Naive B cell (primary cell): ENCODE results near the gene RTEL1. TPM values are rescaled to one million over a fixed set of nuclear protein-coding genes. Genes with fewer than 3 reads are reported as not detected.
"Not testable (repeated sequence)": the region's sequence is repeated elsewhere in the genome, so short reads cannot be mapped to it uniquely, and the experiment has no call there.

Experiments
- ATAC-seq, 2 donors: fragments of 150-1000 bp; cut with Tn5 transposase; 2 replicates each; pipeline ENCODE4 v1.10.0; 2021; ENCODE audit warnings: low read depth in 2 of 2, mild to moderate bottlenecking in 2 of 2, moderate library complexity in 2 of 2
- DNase-seq: peaks from one replicate; pipeline ENCODE4 v3.0.0; 2022
- H3K27ac Mint-ChIP-seq, 6 donors: one replicate each; pipeline ENCODE4 v1.8.0; 2020 to 2022; ENCODE audit warnings: mild to moderate bottlenecking in 6 of 6, mixed read lengths in 6 of 6, moderate library complexity in 5 of 6, inconsistent platforms in 2 of 6
- H3K27me3 Mint-ChIP-seq, 3 donors: one replicate each; pipeline ENCODE4 v1.8.0; 2021 to 2022; ENCODE audit warnings: mixed read lengths in 3 of 3, mild to moderate bottlenecking in 1 of 3
- H3K36me3 Mint-ChIP-seq, 2 donors: one replicate each; pipeline ENCODE4 v1.8.0; 2020 to 2022; ENCODE audit warnings: mixed read lengths in 2 of 2, inconsistent platforms in 1 of 2, mild to moderate bottlenecking in 1 of 2
- H3K4me1 Mint-ChIP-seq, 3 donors: one replicate each; pipeline ENCODE4 v1.8.0; 2020 to 2022; ENCODE audit warnings: mixed read lengths in 3 of 3, inconsistent platforms in 1 of 3, mild to moderate bottlenecking in 1 of 3, moderate library complexity in 1 of 3
- H3K4me3 Mint-ChIP-seq, 8 donors: one replicate each; pipeline ENCODE4 v1.8.0; 2020 to 2022; ENCODE audit warnings: mild to moderate bottlenecking in 8 of 8, mixed read lengths in 8 of 8, moderate library complexity in 8 of 8, inconsistent platforms in 2 of 8
- H3K9me3 Mint-ChIP-seq, 7 donors: one replicate each; pipeline ENCODE4 v1.8.0; 2020 to 2022; ENCODE audit warnings: mixed read lengths in 7 of 7, mild to moderate bottlenecking in 5 of 7, inconsistent platforms in 2 of 7, moderate library complexity in 1 of 7
- polyA plus RNA-seq, 6 donors: library from polyadenylated mRNA; unstranded; fragments of 300-500 nt; fragmentation: Illumina TruSeq; gene quantifications; one replicate each; pipeline ENCODE4 v1.2.3, GENCODE V29; 2021; ENCODE audit warnings: low read depth in 6 of 6

The RTEL1 gene
- polyA plus RNA-seq, 6 donors from 2014 or later, result 1.5 to 6.5 (median 3.0) TPM; not detected in 1

- H3K4me1 Mint-ChIP-seq, result peaks cover 2 to 15% (median 14%) of the 10 kb centered on the region in 3 donors
- no peaks in the 10 kb centered on the region for H3K36me3 Mint-ChIP-seq
- no peak for DNase-seq
- peak overlapping the region in 1 of 6 donors; percentile 61 for H3K27ac Mint-ChIP-seq
- H3K9me3 Mint-ChIP-seq, result no peaks in the 10 kb centered on the region
- H3K27me3 Mint-ChIP-seq, result no peaks in the 10 kb centered on the region
- H3K4me3 Mint-ChIP-seq, result peak overlapping the region in 1 of 8 donors; percentile 36
- ATAC-seq, result no peak
Observed at GRCh38 chr20:63645218-63645617, 12.9 kb upstream of the RTEL1 start.

GRCh38 chr20:63648190-63648589 is 9.9 kb upstream of the RTEL1 start:
- H3K9me3 Mint-ChIP-seq, result no peaks in the 10 kb centered on the region
- DNase-seq (no peak), ATAC-seq (no peak)
- no peaks in the 10 kb centered on the region for H3K36me3 Mint-ChIP-seq
- H3K27me3 Mint-ChIP-seq, result no peaks in the 10 kb centered on the region
- H3K4me3 Mint-ChIP-seq, result peak overlapping the region in 1 of 8 donors; percentile 11
- no peak overlapping the region for H3K27ac Mint-ChIP-seq
- H3K4me1 Mint-ChIP-seq, result peaks cover under 1 to 23% (median 13%) of the 10 kb centered on the region in 3 donors

GRCh38 chr20:63648895-63649589 is 9.1 kb upstream of the RTEL1 start:
- Mint-ChIP-seq H3K36me3 (no peaks in the 10 kb centered on the region), H3K27me3 (no peaks in the 10 kb centered on the region), H3K9me3 (no peaks in the 10 kb centered on the region), H3K4me3 (peak overlapping the region in 1 of 8 donors; percentile 35), H3K4me1 (peaks cover 5 to 19% (median 15%) of the 10 kb centered on the region in 3 donors), H3K27ac (no peak overlapping the region)
- DNase-seq (no peak), ATAC-seq (no peak)

DNA sequence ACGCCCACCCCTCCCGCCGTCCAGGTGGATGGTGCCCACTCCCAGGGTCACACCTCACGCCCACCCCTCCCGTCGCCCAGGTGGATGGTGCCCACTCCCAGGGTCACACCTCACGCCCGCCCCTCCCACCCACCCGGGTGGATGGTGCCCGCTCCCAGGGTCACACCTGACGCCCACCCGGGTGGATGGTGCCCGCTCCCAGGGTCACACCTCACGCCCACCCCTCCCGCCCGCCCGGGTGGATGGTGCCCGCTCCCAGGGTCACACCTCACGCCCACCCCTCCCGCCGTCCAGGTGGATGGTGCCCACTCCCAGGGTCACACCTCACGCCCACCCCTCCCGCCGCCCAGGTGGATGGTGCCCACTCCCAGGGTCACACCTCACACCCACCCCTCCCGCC is 7.6 kb upstream of the RTEL1 start:
- not testable (repeated sequence) for H3K27ac Mint-ChIP-seq, ATAC-seq, H3K9me3 Mint-ChIP-seq, H3K4me3 Mint-ChIP-seq, DNase-seq, H3K36me3 Mint-ChIP-seq, H3K27me3 Mint-ChIP-seq
- H3K4me1 Mint-ChIP-seq, result peaks cover 10 to 26% (median 11%) of the 10 kb centered on the region in 3 donors

GRCh38 chr20:63651942-63652191 is 6.2 kb upstream of the RTEL1 start:
- ATAC-seq (peak; percentile 37 to 40), DNase-seq (no peak)
- Mint-ChIP-seq H3K4me1 (peaks cover 10 to 26% (median 11%) of the 10 kb centered on the region in 3 donors), H3K9me3 (no peaks in the 10 kb centered on the region), H3K36me3 (no peaks in the 10 kb centered on the region), H3K4me3 (peak overlapping the region; percentile 84 to 90 (median 88)), H3K27ac (peak overlapping the region in 1 of 6 donors; percentile 68), H3K27me3 (no peaks in the 10 kb centered on the region)

DNA sequence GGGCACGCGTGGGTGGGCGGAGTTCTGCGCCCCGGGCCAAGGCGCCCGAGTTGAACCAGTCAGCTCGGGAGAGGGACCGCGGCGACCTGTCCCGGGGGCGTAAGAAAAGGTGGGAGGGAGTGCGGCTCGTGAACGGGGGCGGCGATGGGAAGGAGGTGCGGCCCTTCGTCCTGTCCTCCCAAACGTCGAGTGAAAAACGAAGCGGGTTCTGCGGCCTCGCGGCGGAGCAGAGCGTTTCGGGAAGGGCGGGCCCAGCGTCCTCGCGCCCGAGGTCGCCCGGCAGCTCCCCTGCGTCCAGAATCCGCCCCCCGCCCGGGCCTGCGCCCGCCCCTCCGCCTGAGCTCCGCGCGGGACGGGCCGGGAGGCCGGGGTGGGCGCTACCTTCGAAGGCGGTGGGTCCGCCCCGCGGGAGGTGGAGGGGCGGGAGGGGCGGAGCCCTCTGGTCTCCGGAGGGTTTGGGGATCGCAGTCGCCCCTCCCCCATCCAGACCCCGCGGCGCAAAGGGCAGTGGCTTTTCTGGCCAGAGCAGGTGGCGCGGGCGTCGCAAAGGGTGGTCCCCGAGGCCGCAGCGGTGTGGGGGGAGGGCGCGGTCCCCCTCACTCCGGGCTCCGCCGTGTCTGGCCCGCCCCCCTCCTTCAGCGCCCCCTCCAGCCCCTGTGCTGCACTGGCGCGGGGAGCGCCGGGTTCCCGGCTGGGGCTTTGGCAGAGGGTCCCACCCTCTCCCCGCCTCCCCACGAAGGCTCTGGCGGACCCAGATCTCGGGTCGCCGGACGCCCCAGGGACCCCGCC is 5.7 kb upstream of the RTEL1 start:
- Mint-ChIP-seq H3K36me3 (no peaks in the 10 kb centered on the region), H3K27ac (no peak overlapping the region)
- DNase-seq, result no peak

GRCh38 chr20:63653041-63653973 is 4.8 kb upstream of the RTEL1 start, which contains the start of gene STMN3:
STMN3 (minus strand) TSS chr20:63653424; CDS start chr20:63653345, 79 bp downstream.
- H3K27me3 Mint-ChIP-seq, result no peaks in the 10 kb centered on the region
- H3K4me3 Mint-ChIP-seq, result peak within 1 kb of the TSS; percentile 64 to 90 (median 76)
- no peaks in the 10 kb centered on the region for H3K9me3 Mint-ChIP-seq
- H3K4me1 Mint-ChIP-seq, result peaks cover 11 to 32% (median 16%) of the 10 kb centered on the region in 3 donors
- H3K36me3 Mint-ChIP-seq, result no peaks in the 10 kb centered on the region
- no peak within 1 kb of the TSS for H3K27ac Mint-ChIP-seq
- DNase-seq (peak; percentile 67), ATAC-seq (peak; percentile 46 to 49)

More for the DNA sequence above, 5.7 kb upstream of the RTEL1 start:
- peak; percentile 49 to 54 for ATAC-seq
- Mint-ChIP-seq H3K4me3 (peak overlapping the region in 7 of 8 donors; percentile 61 to 90 (median 87)), H3K9me3 (no peaks in the 10 kb centered on the region), H3K27me3 (no peaks in the 10 kb centered on the region), H3K4me1 (peaks cover 10 to 26% (median 11%) of the 10 kb centered on the region in 3 donors)

GRCh38 chr20:63653974-63654668 is 4.0 kb upstream of the RTEL1 start:
- no peaks in the 10 kb centered on the region for H3K9me3 Mint-ChIP-seq
- ATAC-seq (no peak), DNase-seq (no peak)
- peak overlapping the region; percentile 64 to 82 (median 70) for H3K4me3 Mint-ChIP-seq
- no peak overlapping the region for H3K27ac Mint-ChIP-seq
- H3K27me3 Mint-ChIP-seq, result no peaks in the 10 kb centered on the region
- H3K4me1 Mint-ChIP-seq, result peaks cover 18 to 40% (median 25%) of the 10 kb centered on the region in 3 donors
- H3K36me3 Mint-ChIP-seq, result no peaks in the 10 kb centered on the region

DNA sequence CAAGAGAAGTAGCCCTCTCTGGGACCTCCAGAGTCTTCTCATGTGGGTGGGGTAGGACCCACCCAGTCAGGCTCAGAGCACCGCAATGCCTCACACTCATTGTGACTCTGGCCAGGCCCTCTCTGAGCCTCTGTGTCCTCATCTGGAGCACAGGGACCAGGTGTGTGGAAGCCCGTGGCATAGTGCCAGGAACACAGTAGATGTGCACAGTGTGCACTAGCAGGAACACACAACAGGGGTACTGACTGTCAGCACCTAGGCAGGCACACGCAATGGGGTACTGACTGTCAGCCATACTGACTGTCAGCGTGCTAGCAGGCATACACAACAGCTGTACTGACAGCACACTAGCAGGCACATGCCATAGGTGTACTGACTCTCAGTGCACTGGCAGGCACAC is 2.9 kb upstream of the RTEL1 start:
- Mint-ChIP-seq H3K36me3 (no peaks in the 10 kb centered on the region), H3K27ac (no peak overlapping the region), H3K9me3 (no peaks in the 10 kb centered on the region), H3K27me3 (no peaks in the 10 kb centered on the region), H3K4me1 (peaks cover 18 to 49% (median 36%) of the 10 kb centered on the region in 3 donors), H3K4me3 (peak overlapping the region in 3 of 8 donors; percentile 6 to 68 (median 8))
- ATAC-seq (no peak), DNase-seq (no peak)

DNA sequence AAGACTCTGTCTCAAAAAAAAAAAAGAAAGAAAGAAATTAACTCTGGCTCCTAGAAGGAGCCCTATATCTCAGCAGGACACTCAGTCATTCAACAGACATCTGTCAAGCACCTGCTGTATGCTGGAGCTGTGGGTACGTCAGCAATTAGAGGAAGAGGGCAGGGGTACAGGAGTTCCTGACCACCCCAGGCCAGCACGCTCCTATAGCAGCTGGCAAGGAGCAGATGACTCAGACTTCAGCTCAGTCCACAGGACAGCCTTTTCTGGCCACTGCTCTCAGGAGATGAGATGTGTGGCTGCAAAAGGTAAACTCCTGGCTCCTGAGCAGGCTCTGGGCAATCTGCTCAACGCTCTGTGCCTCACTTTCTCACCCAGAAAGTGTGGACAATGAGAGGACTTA is 1.7 kb upstream of the RTEL1 start:
- Mint-ChIP-seq H3K4me3 (peak overlapping the region in 5 of 8 donors; percentile 10 to 100 (median 95)), H3K27ac (peak overlapping the region in 2 of 6 donors; percentile 51 to 57), H3K27me3 (no peaks in the 10 kb centered on the region), H3K9me3 (no peaks in the 10 kb centered on the region), H3K36me3 (no peaks in the 10 kb centered on the region), H3K4me1 (peaks cover 18 to 43% (median 36%) of the 10 kb centered on the region in 3 donors)
- DNase-seq, result no peak
- no peak for ATAC-seq

DNA sequence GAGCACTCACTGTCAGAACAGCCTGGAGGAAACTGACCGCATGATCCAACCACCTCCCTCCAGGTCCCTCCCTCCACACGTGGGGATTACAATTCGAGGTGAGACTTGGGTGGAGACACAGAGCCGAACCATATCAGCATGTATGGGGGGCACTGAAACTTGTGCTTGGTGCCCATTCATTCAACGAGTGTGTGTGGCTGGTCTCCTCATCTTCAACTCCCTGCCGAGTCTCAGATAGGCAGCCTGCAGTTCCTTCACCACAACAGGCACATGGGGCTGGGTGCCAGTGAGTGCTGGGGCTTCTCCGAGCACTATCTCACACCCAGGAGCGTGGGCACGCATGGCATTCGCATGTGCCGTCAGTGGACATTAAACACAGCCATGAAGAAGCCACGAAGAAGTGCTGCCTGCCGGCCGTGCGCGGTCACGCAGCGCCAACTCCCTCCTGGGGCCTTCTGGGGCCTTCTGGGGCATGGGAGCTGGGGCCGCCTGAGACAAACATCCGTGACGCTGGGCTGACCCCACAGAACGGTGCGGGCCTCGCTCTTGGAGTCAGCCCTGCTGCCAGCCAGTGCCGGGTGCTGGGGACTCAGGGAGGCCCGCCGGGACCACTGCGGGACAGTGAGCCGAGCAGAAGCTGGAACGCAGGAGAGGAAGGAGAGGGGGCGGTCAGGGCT is 714 bp upstream of the RTEL1 start:
- no peaks in the 10 kb centered on the region for H3K27me3 Mint-ChIP-seq
- DNase-seq (no peak), ATAC-seq (no peak)
- peak overlapping the region; percentile 86 to 100 (median 96) for H3K4me3 Mint-ChIP-seq
- H3K9me3 Mint-ChIP-seq, result no peaks in the 10 kb centered on the region
- peak overlapping the region in 2 of 6 donors; percentile 89 to 96 for H3K27ac Mint-ChIP-seq
- H3K4me1 Mint-ChIP-seq, result peaks cover 14 to 36% (median 34%) of the 10 kb centered on the region in 3 donors
- no peaks in the 10 kb centered on the region for H3K36me3 Mint-ChIP-seq

DNA sequence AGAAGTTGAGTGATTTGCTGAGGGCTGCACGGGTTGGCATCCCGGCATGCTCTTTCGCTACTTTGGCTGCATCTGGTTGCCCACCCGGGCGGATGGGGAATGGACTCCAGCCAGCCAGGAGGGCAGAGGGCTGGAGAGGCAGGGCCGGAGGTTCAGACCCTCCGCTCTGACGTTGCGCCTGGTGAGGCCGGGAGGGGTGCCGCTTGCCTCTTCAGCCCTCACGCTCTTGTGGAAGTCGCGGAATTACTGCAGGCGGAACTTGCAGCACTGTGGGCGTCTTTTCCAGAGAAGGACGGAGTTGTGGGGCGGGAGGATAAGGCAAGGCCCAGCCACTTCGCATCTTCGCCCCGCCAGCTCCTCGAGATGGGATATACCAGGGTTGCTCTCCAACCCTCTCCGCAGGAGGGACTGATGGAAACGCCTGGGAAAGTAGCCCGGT is 656 bp downstream of the RTEL1 start:
- no peaks in the 10 kb centered on the region for H3K27me3 Mint-ChIP-seq
- peak overlapping the region in 5 of 6 donors; percentile 89 to 97 (median 92) for H3K27ac Mint-ChIP-seq
- DNase-seq, result no peak
- no peaks in the 10 kb centered on the region for H3K9me3 Mint-ChIP-seq
- H3K4me3 Mint-ChIP-seq, result peak overlapping the region; percentile 86 to 100 (median 96)
- no peaks in the 10 kb centered on the region for H3K36me3 Mint-ChIP-seq
- peaks cover 15 to 33% (median 33%) of the 10 kb centered on the region in 3 donors for H3K4me1 Mint-ChIP-seq
- peak in 1 of 2 donors; percentile 22 for ATAC-seq
